WTC11 (cell line): Measurements from ENCODE around the gene ITPR2. TPM values are rescaled to one million over a fixed set of nuclear protein-coding genes. Genes with fewer than 3 reads are reported as not detected.

Source experiments
- ATAC-seq: fragments of 200-7000 bp; cut with Tn5 transposase; 2 replicates; pipeline ENCODE4 v1.10.0; 2021; ENCODE audit warnings: mild to moderate bottlenecking, moderate library complexity
- CTCF ChIA-PET: fragments of 300-600 bp; sonication (Branson Sonifier 250); formaldehyde crosslinking; loops from one replicate; lab custom pipeline; 2021; ENCODE audit warnings: antibody characterized with exemption; lab: Charles Lee
- POLR2A ChIA-PET: fragments of 350-600 bp; sonication (Branson Sonifier 250); formaldehyde crosslinking; loops from one replicate; lab custom pipeline; 2021; ENCODE audit warnings: antibody characterized with exemption; lab: Charles Lee
- DNase-seq: peaks from one replicate; pipeline ENCODE4 v3.0.0; 2021; ENCODE audit warnings: low spot score
- H3K27ac Mint-ChIP-seq: 2 replicates; pipeline ENCODE4 v1.8.0; 2021; ENCODE audit warnings: mixed read lengths
- H3K27me3 Mint-ChIP-seq: 2 replicates; pipeline ENCODE4 v1.8.0; 2021; ENCODE audit warnings: low read depth, mild to moderate bottlenecking, moderate library complexity, mixed read lengths
- H3K36me3 Mint-ChIP-seq: 2 replicates; pipeline ENCODE4 v1.8.0; 2021; ENCODE audit warnings: mixed read lengths
- H3K4me1 Mint-ChIP-seq: 2 replicates; pipeline ENCODE4 v1.8.0; 2022; ENCODE audit warnings: mixed read lengths
- H3K4me3 Mint-ChIP-seq: 2 replicates; pipeline ENCODE4 v1.8.0; 2021; ENCODE audit warnings: mild to moderate bottlenecking, moderate library complexity, mixed read lengths
- H3K9me3 Mint-ChIP-seq: 2 replicates; pipeline ENCODE4 v1.8.0; 2021; ENCODE audit warnings: mixed read lengths
- CBFB ChIP-seq: sonication (generic); formaldehyde crosslinking; IDR thresholded peaks from 2 replicates; pipeline ENCODE4 v1.8.1; 2022; ENCODE audit warnings: mild to moderate bottlenecking, low read depth, missing genetic modification reagents
- CREM ChIP-seq: sonication (generic); formaldehyde crosslinking; IDR thresholded peaks from 2 replicates; pipeline ENCODE4 v1.8.1; 2022; ENCODE audit warnings: mild to moderate bottlenecking, missing genetic modification reagents, moderate library complexity
- ELF4 ChIP-seq: sonication (generic); formaldehyde crosslinking; IDR thresholded peaks from 2 replicates; pipeline ENCODE4 v1.8.1; 2022; ENCODE audit warnings: low read depth, mild to moderate bottlenecking, moderate library complexity, missing genetic modification reagents
- FOXP1 ChIP-seq: sonication (generic); formaldehyde crosslinking; IDR thresholded peaks from 2 replicates; pipeline ENCODE4 v1.8.0; 2022; ENCODE audit warnings: missing genetic modification reagents, mild to moderate bottlenecking, moderate library complexity, borderline replicate concordance
- GABPB1 ChIP-seq: sonication (generic); formaldehyde crosslinking; IDR thresholded peaks from 2 replicates; pipeline ENCODE4 v1.8.1; 2023; ENCODE audit warnings: mild to moderate bottlenecking, missing genetic modification reagents
- MXD4 ChIP-seq: fragments of 250-450 bp; sonication (Bioruptor Pico); IDR thresholded peaks from 2 replicates; pipeline ENCODE4 v1.8.0; 2021; ENCODE audit warnings: mild to moderate bottlenecking, moderate library complexity, borderline replicate concordance
- SMAD3 ChIP-seq: sonication (generic); formaldehyde crosslinking; IDR thresholded peaks from 2 replicates; pipeline ENCODE4 v1.8.0; 2022; ENCODE audit warnings: missing genetic modification reagents, mild to moderate bottlenecking, borderline replicate concordance
- SMAD4 ChIP-seq: sonication (generic); formaldehyde crosslinking; IDR thresholded peaks from 2 replicates; pipeline ENCODE4 v1.8.0; 2022; ENCODE audit warnings: mild to moderate bottlenecking, missing genetic modification reagents
- TEAD1 ChIP-seq: sonication (generic); formaldehyde crosslinking; IDR thresholded peaks from 2 replicates; pipeline ENCODE4 v1.8.0; 2022; ENCODE audit warnings: mild to moderate bottlenecking, missing genetic modification reagents
- ZNF138 ChIP-seq: sonication (generic); formaldehyde crosslinking; conservative IDR thresholded peaks from 2 replicates; pipeline ENCODE4 v1.8.1; 2022; ENCODE audit warnings: mild to moderate bottlenecking, moderate library complexity, missing genetic modification reagents
- ZNF263 ChIP-seq: sonication (generic); formaldehyde crosslinking; IDR thresholded peaks from 2 replicates; pipeline ENCODE4 v1.8.1; 2022; ENCODE audit warnings: low read depth, mild to moderate bottlenecking, moderate library complexity, missing genetic modification reagents
- ZNF396 ChIP-seq: fragments of 250-450 bp; sonication (Bioruptor Pico); IDR thresholded peaks from 2 replicates; pipeline ENCODE4 v1.8.0; 2021; ENCODE audit warnings: mild to moderate bottlenecking, moderate library complexity, borderline replicate concordance
- ZNF671 ChIP-seq: fragments of 250-450 bp; sonication (Bioruptor Pico); IDR thresholded peaks from 2 replicates; pipeline ENCODE4 v1.8.0; 2021; ENCODE audit warnings: mild to moderate bottlenecking
- total RNA-seq: library from RNA; stranded (reverse); gene quantifications from 3 replicates; pipeline ENCODE4 v1.2.3, GENCODE V29; 2021
- TF ChIP-seq, protein P1 (sequence below): sonication (generic); formaldehyde crosslinking; IDR thresholded peaks from 2 replicates; pipeline ENCODE4 v1.8.1; 2023; ENCODE audit warnings: mild to moderate bottlenecking, moderate library complexity, missing genetic modification reagents
- TF ChIP-seq, protein P2 (sequence below): sonication (generic); formaldehyde crosslinking; conservative IDR thresholded peaks from 2 replicates; pipeline ENCODE4 v1.8.1; 2022; ENCODE audit warnings: mild to moderate bottlenecking, missing genetic modification reagents
- TF ChIP-seq, protein P3 (sequence below): fragments of 250-450 bp; sonication (Bioruptor Pico); IDR thresholded peaks from 2 replicates; pipeline ENCODE4 v2.1.2; 2022; ENCODE audit warnings: mild to moderate bottlenecking, moderate library complexity
- TF ChIP-seq, protein P4 (sequence below): sonication (generic); formaldehyde crosslinking; conservative IDR thresholded peaks from 2 replicates; pipeline ENCODE4 v1.8.1; 2023; ENCODE audit warnings: mild to moderate bottlenecking, low read depth, missing genetic modification reagents, moderate library complexity
- TF ChIP-seq, protein P5 (sequence below): sonication (generic); formaldehyde crosslinking; IDR thresholded peaks from 2 replicates; pipeline ENCODE4 v1.8.1; 2022; ENCODE audit warnings: mild to moderate bottlenecking, missing genetic modification reagents, moderate library complexity, borderline replicate concordance
- TF ChIP-seq, protein P6 (sequence below): fragments of 250-450 bp; sonication (Bioruptor Pico); IDR thresholded peaks from 2 replicates; pipeline ENCODE4 v1.8.0; 2021; ENCODE audit warnings: mild to moderate bottlenecking
- TF ChIP-seq, protein P7 (sequence below): sonication (generic); formaldehyde crosslinking; IDR thresholded peaks from 2 replicates; pipeline ENCODE4 v1.8.0; 2023; ENCODE audit warnings: missing genetic modification reagents, mild to moderate bottlenecking, borderline replicate concordance
- TF ChIP-seq, protein P8 (sequence below): sonication (generic); formaldehyde crosslinking; IDR thresholded peaks from 2 replicates; pipeline ENCODE4 v1.8.0; 2022; ENCODE audit warnings: mild to moderate bottlenecking, missing genetic modification reagents

The ITPR2 gene
- total RNA-seq, 1 experiment from 2014 or later: 50.7 TPM

DNA sequence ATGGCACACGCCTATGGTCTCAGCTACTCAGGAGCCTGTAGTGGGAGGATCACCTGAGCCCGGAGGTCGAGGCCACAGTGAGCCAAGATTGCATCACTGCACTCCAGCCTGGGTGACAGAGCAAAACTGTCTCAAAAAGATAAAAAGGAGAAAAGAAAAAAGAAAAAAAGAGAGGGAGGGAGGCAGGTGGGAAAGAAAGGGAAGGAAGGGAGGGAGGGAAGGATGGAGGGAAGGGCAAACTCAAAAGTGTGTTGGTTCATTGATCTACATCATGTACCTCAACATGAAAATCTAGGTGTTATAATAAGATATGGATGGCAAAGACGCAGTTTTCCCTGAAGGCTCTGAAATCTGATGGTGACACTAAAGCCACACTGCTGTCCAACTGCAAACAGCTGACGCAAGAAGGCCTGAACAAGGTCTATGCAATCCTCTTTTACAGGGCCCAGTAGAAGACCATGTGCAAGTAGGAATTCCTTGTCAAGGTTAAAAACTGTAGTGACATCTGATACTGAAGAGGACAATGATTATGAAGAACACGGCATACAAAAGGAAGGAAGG is 143.6 kb downstream of the ITPR2 start:
- ChIA-PET POLR2A (interaction anchor here (0.7 kb wide), 1 partner anchor 58 kb away, joined by 4 read pairs; no protein-coding TSS in a partner anchor), CTCF (no interaction called here)
- no peak for ATAC-seq

DNA sequence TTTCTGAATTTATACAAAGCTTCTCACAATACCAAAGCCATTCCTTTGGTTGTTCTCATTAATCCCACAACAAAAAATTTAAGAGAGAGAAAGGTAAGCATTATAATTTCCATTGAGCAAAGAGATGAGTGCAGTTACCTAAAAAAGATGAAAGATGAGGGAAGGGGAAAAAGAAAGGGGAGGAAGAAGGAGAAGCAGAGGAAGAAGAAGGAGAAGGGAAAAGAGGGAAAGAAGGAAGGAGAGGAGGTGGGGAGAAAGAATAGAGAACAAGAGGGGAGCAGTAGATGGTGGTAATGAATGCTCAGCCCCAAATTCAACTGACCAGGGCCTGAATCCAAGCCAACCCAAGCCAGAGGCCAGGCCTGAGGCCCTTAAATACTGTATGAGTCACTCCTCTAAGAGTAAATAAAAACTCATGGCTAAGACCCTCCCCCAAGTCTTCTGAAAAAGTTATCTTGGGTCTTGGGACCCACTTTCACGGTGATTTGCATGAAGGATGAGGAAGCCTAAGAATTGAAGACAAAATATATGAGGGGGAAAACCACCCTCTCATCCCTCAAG is 144.6 kb downstream of the ITPR2 start:
- Mint-ChIP-seq H3K9me3 (peaks cover 21% of the 10 kb centered on the region), H3K4me1 (peaks cover 44% of the 10 kb centered on the region), H3K36me3 (peaks cover 43% of the 10 kb centered on the region), H3K27ac (no peak overlapping the region), H3K4me3 (no peak overlapping the region), H3K27me3 (no peaks in the 10 kb centered on the region)
- DNase-seq (no peak), ATAC-seq (no peak)
- ChIA-PET POLR2A (interaction anchor here (0.7 kb wide), 1 partner anchor 57 kb away, joined by 4 read pairs; no protein-coding TSS in a partner anchor), CTCF (no interaction called here)
- TF ChIP-seq FOXP1 (CRISPR knock-in tag) (no peak), ZNF263 (CRISPR knock-in tag) (no peak), TEAD1 (CRISPR knock-in tag) (no peak), ELF4 (no peak), SMAD3 (CRISPR knock-in tag) (no peak), CBFB (CRISPR knock-in tag) (no peak), CREM (CRISPR knock-in tag) (no peak), MXD4 (CRISPR knock-in tag) (no peak)
- TF ChIP-seq, protein P1, sequence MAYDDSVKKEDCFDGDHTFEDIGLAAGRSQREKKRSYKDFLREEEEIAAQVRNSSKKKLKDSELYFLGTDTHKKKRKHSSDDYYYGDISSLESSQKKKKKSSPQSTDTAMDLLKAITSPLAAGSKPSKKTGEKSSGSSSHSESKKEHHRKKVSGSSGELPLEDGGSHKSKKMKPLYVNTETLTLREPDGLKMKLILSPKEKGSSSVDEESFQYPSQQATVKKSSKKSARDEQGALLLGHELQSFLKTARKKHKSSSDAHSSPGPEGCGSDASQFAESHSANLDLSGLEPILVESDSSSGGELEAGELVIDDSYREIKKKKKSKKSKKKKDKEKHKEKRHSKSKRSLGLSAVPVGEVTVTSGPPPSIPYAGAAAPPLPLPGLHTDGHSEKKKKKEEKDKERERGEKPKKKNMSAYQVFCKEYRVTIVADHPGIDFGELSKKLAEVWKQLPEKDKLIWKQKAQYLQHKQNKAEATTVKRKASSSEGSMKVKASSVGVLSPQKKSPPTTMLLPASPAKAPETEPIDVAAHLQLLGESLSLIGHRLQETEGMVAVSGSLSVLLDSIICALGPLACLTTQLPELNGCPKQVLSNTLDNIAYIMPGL (CRISPR knock-in tag): no peak
- TF ChIP-seq, protein P2, sequence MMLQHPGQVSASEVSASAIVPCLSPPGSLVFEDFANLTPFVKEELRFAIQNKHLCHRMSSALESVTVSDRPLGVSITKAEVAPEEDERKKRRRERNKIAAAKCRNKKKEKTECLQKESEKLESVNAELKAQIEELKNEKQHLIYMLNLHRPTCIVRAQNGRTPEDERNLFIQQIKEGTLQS (CRISPR knock-in tag): no peak
- TF ChIP-seq, protein P3, sequence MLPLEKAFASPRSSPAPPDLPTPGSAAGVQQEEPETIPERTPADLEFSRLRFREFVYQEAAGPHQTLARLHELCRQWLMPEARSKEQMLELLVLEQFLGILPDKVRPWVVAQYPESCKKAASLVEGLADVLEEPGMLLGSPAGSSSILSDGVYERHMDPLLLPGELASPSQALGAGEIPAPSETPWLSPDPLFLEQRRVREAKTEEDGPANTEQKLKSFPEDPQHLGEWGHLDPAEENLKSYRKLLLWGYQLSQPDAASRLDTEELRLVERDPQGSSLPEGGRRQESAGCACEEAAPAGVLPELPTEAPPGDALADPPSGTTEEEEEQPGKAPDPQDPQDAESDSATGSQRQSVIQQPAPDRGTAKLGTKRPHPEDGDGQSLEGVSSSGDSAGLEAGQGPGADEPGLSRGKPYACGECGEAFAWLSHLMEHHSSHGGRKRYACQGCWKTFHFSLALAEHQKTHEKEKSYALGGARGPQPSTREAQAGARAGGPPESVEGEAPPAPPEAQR (CRISPR knock-in tag): no peak
- TF ChIP-seq, protein P4, sequence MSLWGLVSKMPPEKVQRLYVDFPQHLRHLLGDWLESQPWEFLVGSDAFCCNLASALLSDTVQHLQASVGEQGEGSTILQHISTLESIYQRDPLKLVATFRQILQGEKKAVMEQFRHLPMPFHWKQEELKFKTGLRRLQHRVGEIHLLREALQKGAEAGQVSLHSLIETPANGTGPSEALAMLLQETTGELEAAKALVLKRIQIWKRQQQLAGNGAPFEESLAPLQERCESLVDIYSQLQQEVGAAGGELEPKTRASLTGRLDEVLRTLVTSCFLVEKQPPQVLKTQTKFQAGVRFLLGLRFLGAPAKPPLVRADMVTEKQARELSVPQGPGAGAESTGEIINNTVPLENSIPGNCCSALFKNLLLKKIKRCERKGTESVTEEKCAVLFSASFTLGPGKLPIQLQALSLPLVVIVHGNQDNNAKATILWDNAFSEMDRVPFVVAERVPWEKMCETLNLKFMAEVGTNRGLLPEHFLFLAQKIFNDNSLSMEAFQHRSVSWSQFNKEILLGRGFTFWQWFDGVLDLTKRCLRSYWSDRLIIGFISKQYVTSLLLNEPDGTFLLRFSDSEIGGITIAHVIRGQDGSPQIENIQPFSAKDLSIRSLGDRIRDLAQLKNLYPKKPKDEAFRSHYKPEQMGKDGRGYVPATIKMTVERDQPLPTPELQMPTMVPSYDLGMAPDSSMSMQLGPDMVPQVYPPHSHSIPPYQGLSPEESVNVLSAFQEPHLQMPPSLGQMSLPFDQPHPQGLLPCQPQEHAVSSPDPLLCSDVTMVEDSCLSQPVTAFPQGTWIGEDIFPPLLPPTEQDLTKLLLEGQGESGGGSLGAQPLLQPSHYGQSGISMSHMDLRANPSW (CRISPR knock-in tag): no peak
- TF ChIP-seq, protein P5, sequence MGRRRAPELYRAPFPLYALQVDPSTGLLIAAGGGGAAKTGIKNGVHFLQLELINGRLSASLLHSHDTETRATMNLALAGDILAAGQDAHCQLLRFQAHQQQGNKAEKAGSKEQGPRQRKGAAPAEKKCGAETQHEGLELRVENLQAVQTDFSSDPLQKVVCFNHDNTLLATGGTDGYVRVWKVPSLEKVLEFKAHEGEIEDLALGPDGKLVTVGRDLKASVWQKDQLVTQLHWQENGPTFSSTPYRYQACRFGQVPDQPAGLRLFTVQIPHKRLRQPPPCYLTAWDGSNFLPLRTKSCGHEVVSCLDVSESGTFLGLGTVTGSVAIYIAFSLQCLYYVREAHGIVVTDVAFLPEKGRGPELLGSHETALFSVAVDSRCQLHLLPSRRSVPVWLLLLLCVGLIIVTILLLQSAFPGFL: no peak
- TF ChIP-seq, protein P6, sequence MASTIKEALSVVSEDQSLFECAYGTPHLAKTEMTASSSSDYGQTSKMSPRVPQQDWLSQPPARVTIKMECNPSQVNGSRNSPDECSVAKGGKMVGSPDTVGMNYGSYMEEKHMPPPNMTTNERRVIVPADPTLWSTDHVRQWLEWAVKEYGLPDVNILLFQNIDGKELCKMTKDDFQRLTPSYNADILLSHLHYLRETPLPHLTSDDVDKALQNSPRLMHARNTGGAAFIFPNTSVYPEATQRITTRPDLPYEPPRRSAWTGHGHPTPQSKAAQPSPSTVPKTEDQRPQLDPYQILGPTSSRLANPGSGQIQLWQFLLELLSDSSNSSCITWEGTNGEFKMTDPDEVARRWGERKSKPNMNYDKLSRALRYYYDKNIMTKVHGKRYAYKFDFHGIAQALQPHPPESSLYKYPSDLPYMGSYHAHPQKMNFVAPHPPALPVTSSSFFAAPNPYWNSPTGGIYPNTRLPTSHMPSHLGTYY (CRISPR knock-in tag): no peak

More for the DNA sequence above, 143.6 kb downstream of the ITPR2 start:
- H3K4me3 Mint-ChIP-seq: no peak overlapping the region
- no peak for DNase-seq
- no peaks in the 10 kb centered on the region for H3K27me3 Mint-ChIP-seq
- H3K36me3 Mint-ChIP-seq: peaks cover 41% of the 10 kb centered on the region
- peaks cover 44% of the 10 kb centered on the region for H3K4me1 Mint-ChIP-seq
- H3K27ac Mint-ChIP-seq: peak overlapping the region; percentile 38
- H3K9me3 Mint-ChIP-seq: peaks cover 12% of the 10 kb centered on the region
- TF ChIP-seq ZNF396 (CRISPR knock-in tag): no peak
- TF ChIP-seq ZNF138 (CRISPR knock-in tag): no peak
- TF ChIP-seq, protein P7, sequence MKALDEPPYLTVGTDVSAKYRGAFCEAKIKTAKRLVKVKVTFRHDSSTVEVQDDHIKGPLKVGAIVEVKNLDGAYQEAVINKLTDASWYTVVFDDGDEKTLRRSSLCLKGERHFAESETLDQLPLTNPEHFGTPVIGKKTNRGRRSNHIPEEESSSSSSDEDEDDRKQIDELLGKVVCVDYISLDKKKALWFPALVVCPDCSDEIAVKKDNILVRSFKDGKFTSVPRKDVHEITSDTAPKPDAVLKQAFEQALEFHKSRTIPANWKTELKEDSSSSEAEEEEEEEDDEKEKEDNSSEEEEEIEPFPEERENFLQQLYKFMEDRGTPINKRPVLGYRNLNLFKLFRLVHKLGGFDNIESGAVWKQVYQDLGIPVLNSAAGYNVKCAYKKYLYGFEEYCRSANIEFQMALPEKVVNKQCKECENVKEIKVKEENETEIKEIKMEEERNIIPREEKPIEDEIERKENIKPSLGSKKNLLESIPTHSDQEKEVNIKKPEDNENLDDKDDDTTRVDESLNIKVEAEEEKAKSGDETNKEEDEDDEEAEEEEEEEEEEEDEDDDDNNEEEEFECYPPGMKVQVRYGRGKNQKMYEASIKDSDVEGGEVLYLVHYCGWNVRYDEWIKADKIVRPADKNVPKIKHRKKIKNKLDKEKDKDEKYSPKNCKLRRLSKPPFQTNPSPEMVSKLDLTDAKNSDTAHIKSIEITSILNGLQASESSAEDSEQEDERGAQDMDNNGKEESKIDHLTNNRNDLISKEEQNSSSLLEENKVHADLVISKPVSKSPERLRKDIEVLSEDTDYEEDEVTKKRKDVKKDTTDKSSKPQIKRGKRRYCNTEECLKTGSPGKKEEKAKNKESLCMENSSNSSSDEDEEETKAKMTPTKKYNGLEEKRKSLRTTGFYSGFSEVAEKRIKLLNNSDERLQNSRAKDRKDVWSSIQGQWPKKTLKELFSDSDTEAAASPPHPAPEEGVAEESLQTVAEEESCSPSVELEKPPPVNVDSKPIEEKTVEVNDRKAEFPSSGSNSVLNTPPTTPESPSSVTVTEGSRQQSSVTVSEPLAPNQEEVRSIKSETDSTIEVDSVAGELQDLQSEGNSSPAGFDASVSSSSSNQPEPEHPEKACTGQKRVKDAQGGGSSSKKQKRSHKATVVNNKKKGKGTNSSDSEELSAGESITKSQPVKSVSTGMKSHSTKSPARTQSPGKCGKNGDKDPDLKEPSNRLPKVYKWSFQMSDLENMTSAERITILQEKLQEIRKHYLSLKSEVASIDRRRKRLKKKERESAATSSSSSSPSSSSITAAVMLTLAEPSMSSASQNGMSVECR (CRISPR knock-in tag): no peak
- TF ChIP-seq, protein P8, sequence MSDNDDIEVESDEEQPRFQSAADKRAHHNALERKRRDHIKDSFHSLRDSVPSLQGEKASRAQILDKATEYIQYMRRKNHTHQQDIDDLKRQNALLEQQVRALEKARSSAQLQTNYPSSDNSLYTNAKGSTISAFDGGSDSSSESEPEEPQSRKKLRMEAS (CRISPR knock-in tag): no peak
- peak; percentile 70 for TF ChIP-seq GABPB1 (CRISPR knock-in tag)
- no peak for TF ChIP-seq SMAD4 (CRISPR knock-in tag)
- no peak for TF ChIP-seq ZNF671
